ENCODE measurements around the gene SMR3A.

SMR3A gene

DNA sequence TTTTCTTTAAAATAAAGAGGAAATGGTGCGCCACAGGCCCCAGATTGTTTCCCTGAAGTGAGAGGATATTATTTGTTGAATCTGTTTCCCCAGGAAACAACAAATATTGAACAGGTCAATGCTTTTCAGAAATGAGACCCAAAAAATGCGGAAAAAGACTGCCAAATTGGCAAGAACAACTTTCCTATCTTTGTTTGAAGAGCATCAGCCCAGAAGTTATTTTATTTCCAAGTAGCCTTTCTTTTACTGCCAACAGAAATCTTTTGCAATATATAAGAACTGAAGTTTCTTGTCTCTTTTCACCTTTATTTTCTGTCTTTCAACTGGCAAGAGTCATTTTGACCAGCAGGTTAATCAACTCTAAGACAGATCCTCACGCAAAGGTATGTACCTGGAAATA is at the start of gene SMR3A:
TSS of gene SMR3A (plus strand) at position 301 of the 400 bp plus-strand sequence. CDS start 1,356 bp downstream, outside the sequence.
- TF ChIP-seq CTCF (conservative IDR thresholded peaks at IDR 0.05; ENCODE audit: low read length) = no peak
- H3K4me3 ChIP-seq (ENCODE audit: low read length) = no peak within 1 kb of the TSS
- no peak for DNase-seq (ENCODE audit: low read depth)

DNA sequence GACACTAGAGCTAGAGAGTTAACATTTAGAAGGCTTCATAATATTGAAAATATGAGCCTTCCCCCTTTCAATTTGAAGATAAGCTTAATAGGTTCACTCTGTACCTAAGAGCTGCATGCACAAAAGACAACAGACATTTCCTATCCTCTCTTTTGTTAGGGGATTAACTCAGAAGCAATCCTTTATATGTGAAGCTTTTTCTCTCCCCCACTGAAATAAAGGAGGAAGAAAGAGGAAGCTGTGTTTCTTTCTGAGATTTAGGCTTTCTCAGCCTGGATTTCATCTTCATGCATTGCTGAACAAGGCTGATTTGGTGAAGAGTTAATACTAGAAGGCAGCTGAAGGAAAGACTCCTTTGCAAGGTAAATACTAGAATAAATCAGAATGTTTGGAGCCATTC is 46.8 kb upstream of the SMR3A start:
- no peak for TF ChIP-seq CTCF (conservative IDR thresholded peaks at IDR 0.05; ENCODE audit: low read length)
- no peak overlapping the region for H3K4me3 ChIP-seq (ENCODE audit: low read length)
- no peak for DNase-seq (ENCODE audit: low read depth)

- no peak for DNase-seq (ENCODE audit: low read depth)
- no peak for TF ChIP-seq CTCF (conservative IDR thresholded peaks at IDR 0.05; ENCODE audit: low read length)
- no peak overlapping the region for H3K4me3 ChIP-seq (ENCODE audit: low read length)
Measured at GRCh38 chr4:70315928-70316327, 44.6 kb upstream of the SMR3A start.

GRCh38 chr4:70326052-70326451 is 34.5 kb upstream of the SMR3A start:
- no peak for TF ChIP-seq CTCF (conservative IDR thresholded peaks at IDR 0.05; ENCODE audit: low read length)
- DNase-seq (ENCODE audit: low read depth) = no peak
- H3K4me3 ChIP-seq (ENCODE audit: low read length) = no peak overlapping the region

GRCh38 chr4:70334681-70335080 is 25.9 kb upstream of the SMR3A start, which contains the start of gene CABS1:
CABS1 (plus strand) TSS chr4:70334981; CDS start chr4:70335040, 59 bp downstream.
- no peak for DNase-seq (ENCODE audit: low read depth)
- TF ChIP-seq CTCF (conservative IDR thresholded peaks at IDR 0.05; ENCODE audit: low read length) = no peak
- H3K4me3 ChIP-seq (ENCODE audit: low read length) = no peak within 1 kb of the TSS

DNA sequence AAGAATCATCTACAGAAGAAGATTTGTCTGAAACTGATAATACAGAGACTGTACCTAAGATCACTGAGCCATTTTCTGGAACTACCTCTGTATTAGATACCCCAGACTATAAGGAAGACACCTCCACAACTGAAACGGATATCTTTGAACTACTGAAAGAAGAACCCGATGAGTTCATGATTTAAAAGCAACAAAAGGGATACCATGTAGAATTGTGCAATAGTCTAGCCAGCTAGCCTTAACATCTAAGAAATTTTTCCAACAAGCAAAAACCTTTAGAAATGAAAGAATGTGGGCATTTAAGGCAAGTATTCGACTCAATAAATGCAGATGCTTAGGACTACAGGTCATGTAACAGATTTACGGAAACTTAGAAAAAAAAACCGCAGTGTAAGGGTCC is 24.5 kb upstream of the SMR3A start:
- no peak for TF ChIP-seq CTCF (conservative IDR thresholded peaks at IDR 0.05; ENCODE audit: low read length)
- no peak overlapping the region for H3K4me3 ChIP-seq (ENCODE audit: low read length)
- no peak for DNase-seq (ENCODE audit: low read depth)

- TF ChIP-seq CTCF (conservative IDR thresholded peaks at IDR 0.05; ENCODE audit: low read length) = no peak
- DNase-seq (ENCODE audit: low read depth) = no peak
- no peak overlapping the region for H3K4me3 ChIP-seq (ENCODE audit: low read length)
Measured at GRCh38 chr4:70337886-70338420, 22.6 kb upstream of the SMR3A start.
